Chondrocyte (in vitro differentiated cells): ENCODE data around the gene HIBADH. TPM values are rescaled to one million over a fixed set of nuclear protein-coding genes. Genes with fewer than 3 reads are reported as not detected.
A peak's percentile ranks its signal among the peaks of the same experiment; 100 is the strongest.

ENCODE experiments used
- DNase-seq: peaks from one replicate; pipeline ENCODE4 v3.0.0; 2021; ENCODE audit warnings: mixed read lengths, low spot score
- H3K27ac Mint-ChIP-seq: one replicate; pipeline ENCODE4 v1.8.0; 2021; ENCODE audit warnings: mild to moderate bottlenecking, moderate library complexity, mixed read lengths; ENCODE audit not compliant: unreplicated experiment
- H3K27me3 Mint-ChIP-seq: 2 replicates; pipeline ENCODE4 v1.8.0; 2021; ENCODE audit warnings: low read depth, mixed read lengths
- H3K36me3 Mint-ChIP-seq: 2 replicates; pipeline ENCODE4 v1.8.0; 2021; ENCODE audit warnings: low read depth, mixed read lengths
- H3K4me1 Mint-ChIP-seq: 2 replicates; pipeline ENCODE4 v1.8.0; 2021; ENCODE audit warnings: low read depth, mild to moderate bottlenecking, mixed read lengths
- H3K4me3 Mint-ChIP-seq: one replicate; pipeline ENCODE4 v1.8.0; 2021; ENCODE audit warnings: mild to moderate bottlenecking, moderate library complexity, mixed read lengths; ENCODE audit not compliant: unreplicated experiment
- H3K9me3 Mint-ChIP-seq: 2 replicates; pipeline ENCODE4 v1.8.0; 2021; ENCODE audit warnings: low read depth, mixed read lengths
- total RNA-seq: library from RNA; stranded (reverse); gene quantifications from 3 replicates; pipeline ENCODE4 v1.2.1, GENCODE V29; 2021
- TF ChIP-seq, protein P1 (sequence below): fragments of 200-600 bp; sonication (generic); IDR thresholded peaks from 2 replicates; pipeline ENCODE4 v1.5.0; 2021; ENCODE audit warnings: antibody characterized with exemption, mild to moderate bottlenecking, moderate library complexity

Gene HIBADH
- total RNA-seq, 1 donor from 2014 or later: 20.6 TPM

DNA sequence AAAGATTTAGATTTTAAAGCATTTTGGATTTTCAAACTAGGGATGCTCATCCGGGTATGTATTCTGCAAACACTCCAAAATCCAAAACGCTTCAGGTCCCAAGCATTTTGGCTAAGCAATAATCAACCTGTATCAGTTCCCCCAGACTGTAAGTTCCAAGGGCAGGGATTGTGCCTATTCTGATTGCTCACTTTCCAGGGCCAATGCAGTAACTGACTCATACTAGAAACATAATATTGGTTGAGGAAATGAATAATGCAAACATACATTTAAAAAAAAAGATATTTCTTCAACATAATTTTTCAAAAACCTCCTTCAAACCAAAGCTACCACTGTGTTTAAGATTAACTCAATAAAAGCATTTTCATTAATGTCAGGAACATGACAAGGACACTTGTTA lies 69.5 kb downstream of the HIBADH start:
- TF ChIP-seq, protein P1, sequence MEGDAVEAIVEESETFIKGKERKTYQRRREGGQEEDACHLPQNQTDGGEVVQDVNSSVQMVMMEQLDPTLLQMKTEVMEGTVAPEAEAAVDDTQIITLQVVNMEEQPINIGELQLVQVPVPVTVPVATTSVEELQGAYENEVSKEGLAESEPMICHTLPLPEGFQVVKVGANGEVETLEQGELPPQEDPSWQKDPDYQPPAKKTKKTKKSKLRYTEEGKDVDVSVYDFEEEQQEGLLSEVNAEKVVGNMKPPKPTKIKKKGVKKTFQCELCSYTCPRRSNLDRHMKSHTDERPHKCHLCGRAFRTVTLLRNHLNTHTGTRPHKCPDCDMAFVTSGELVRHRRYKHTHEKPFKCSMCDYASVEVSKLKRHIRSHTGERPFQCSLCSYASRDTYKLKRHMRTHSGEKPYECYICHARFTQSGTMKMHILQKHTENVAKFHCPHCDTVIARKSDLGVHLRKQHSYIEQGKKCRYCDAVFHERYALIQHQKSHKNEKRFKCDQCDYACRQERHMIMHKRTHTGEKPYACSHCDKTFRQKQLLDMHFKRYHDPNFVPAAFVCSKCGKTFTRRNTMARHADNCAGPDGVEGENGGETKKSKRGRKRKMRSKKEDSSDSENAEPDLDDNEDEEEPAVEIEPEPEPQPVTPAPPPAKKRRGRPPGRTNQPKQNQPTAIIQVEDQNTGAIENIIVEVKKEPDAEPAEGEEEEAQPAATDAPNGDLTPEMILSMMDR: no peak
- DNase-seq: no peak
- no peak overlapping the region for H3K4me3 Mint-ChIP-seq
- no peak overlapping the region for H3K27ac Mint-ChIP-seq
- H3K4me1 Mint-ChIP-seq: peaks cover 3% of the 10 kb centered on the region
- H3K9me3 Mint-ChIP-seq: no peaks in the 10 kb centered on the region
- peaks cover 3% of the 10 kb centered on the region for H3K36me3 Mint-ChIP-seq
- no peaks in the 10 kb centered on the region for H3K27me3 Mint-ChIP-seq

- Mint-ChIP-seq H3K4me1 (peaks cover 19% of the 10 kb centered on the region), H3K4me3 (no peak overlapping the region), H3K27ac (no peak overlapping the region), H3K9me3 (no peaks in the 10 kb centered on the region), H3K27me3 (no peaks in the 10 kb centered on the region), H3K36me3 (peaks cover 2% of the 10 kb centered on the region)
- TF ChIP-seq, protein P1: no peak
- DNase-seq: no peak
Measured at GRCh38 chr7:27590416-27590815, 72.3 kb downstream of the HIBADH start.

- H3K4me1 Mint-ChIP-seq: peaks cover 18% of the 10 kb centered on the region
- no peaks in the 10 kb centered on the region for H3K9me3 Mint-ChIP-seq
- H3K27ac Mint-ChIP-seq: no peak overlapping the region
- no peaks in the 10 kb centered on the region for H3K27me3 Mint-ChIP-seq
- no peak for DNase-seq
- H3K36me3 Mint-ChIP-seq: no peaks in the 10 kb centered on the region
- H3K4me3 Mint-ChIP-seq: no peak overlapping the region
- TF ChIP-seq, protein P1: no peak
Measured at GRCh38 chr7:27587429-27587828, 75.3 kb downstream of the HIBADH start.

DNA sequence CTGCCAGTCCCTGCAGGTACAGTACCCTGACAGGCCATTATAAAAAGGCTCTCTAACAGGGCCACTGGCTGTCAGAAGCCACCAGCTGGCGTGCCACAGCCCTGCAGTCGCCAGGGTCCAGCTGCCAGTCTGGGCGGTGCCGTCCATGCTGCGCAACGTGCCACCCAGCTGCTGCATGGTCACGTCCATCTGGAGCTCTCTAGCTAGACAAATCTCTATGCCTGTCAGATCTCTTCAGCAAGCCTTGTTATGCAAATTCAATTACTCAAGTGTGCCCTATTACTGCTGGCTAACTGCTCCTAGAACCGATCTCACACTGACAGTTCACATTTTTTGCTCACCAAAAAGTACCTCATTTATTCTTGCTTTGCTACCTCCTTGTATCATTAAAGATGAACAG lies 75.9 kb downstream of the HIBADH start:
- Mint-ChIP-seq H3K27ac (no peak overlapping the region), H3K27me3 (no peaks in the 10 kb centered on the region), H3K4me1 (peaks cover 18% of the 10 kb centered on the region), H3K36me3 (no peaks in the 10 kb centered on the region), H3K9me3 (no peaks in the 10 kb centered on the region), H3K4me3 (no peak overlapping the region)
- TF ChIP-seq, protein P1: no peak
- DNase-seq: no peak

- peaks cover 18% of the 10 kb centered on the region for H3K4me1 Mint-ChIP-seq
- H3K27me3 Mint-ChIP-seq: no peaks in the 10 kb centered on the region
- H3K27ac Mint-ChIP-seq: no peak overlapping the region
- no peaks in the 10 kb centered on the region for H3K9me3 Mint-ChIP-seq
- peaks cover under 1% of the 10 kb centered on the region for H3K36me3 Mint-ChIP-seq
- no peak overlapping the region for H3K4me3 Mint-ChIP-seq
- TF ChIP-seq, protein P1: peak; percentile 49
- no peak for DNase-seq
Measured at GRCh38 chr7:27585781-27586447, 76.8 kb downstream of the HIBADH start.
